Hepatocyte (in vitro differentiated cells): ENCODE data around the gene LRRC18.

Source experiments
- CTCF ChIP-seq: fragments of 200-600 bp; sonication (generic); IDR thresholded peaks from 2 replicates; pipeline ENCODE4 v1.5.1; 2016; ENCODE audit warnings: antibody characterized with exemption, mild to moderate bottlenecking; ENCODE audit not compliant: poor library complexity
- EZH2 ChIP-seq: fragments of 200-600 bp; sonication (generic); IDR thresholded peaks from 2 replicates; pipeline ENCODE4 v1.6.1; 2016; ENCODE audit warnings: antibody characterized with exemption, mild to moderate bottlenecking, borderline replicate concordance

DNA sequence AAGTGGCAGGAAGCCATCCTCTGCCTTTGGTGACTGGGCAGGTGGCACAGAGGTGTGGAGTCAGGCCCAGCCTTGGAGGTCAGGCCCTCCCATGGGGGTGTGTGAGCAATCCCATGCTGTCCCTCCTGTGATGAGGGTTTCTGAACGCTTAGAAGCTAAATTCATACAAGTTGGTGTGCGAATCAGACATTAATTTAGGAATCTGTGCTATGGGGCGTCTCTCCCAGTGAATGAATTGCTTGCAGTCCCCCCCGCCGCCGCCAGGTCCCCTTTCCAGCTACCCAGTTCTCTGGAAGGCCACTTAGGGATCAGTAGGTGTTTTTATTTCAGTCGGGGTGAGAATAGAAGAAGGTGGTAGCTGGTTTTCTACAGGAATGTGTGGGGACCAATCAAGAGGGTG, 37.5 kb downstream of the LRRC18 start:
- TF ChIP-seq CTCF (no peak), EZH2 (no peak)
